Measurements from ENCODE around the gene IGLL5.

DNA sequence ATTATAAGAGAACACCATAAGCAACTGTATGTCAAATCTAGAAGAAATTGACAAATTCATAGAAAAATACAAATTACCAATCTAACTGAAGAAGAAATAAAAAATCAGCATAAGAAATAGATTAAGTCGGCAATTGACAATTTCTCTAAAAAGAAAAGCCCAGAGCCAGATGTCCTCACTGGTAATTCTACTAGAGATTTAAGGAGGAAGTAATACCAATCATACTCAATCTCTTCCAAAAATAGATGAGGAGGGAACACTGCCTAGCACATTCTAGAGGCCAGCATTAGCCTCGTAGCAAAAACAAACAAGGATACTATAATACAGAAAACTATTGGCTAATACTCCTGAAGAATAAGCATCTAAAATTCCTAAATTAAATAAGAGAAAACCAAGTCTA lies 40.4 kb upstream of the IGLL5 start:
- TF ChIP-seq, protein P1, sequence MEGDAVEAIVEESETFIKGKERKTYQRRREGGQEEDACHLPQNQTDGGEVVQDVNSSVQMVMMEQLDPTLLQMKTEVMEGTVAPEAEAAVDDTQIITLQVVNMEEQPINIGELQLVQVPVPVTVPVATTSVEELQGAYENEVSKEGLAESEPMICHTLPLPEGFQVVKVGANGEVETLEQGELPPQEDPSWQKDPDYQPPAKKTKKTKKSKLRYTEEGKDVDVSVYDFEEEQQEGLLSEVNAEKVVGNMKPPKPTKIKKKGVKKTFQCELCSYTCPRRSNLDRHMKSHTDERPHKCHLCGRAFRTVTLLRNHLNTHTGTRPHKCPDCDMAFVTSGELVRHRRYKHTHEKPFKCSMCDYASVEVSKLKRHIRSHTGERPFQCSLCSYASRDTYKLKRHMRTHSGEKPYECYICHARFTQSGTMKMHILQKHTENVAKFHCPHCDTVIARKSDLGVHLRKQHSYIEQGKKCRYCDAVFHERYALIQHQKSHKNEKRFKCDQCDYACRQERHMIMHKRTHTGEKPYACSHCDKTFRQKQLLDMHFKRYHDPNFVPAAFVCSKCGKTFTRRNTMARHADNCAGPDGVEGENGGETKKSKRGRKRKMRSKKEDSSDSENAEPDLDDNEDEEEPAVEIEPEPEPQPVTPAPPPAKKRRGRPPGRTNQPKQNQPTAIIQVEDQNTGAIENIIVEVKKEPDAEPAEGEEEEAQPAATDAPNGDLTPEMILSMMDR (conservative IDR thresholded peaks at IDR 0.05 in 1 of 2, IDR thresholded peaks at IDR 0.05 in 1 of 2; ENCODE audit: low read depth in 1 of 2, low read length in 2 of 2), result no peak
- TF ChIP-seq EZH2 (IDR thresholded peaks at IDR 0.05; ENCODE audit: low read length, missing control alignments), result no peak

Measured in fibroblast of lung (primary cell).